HG02885 (cell line): ENCODE data around the gene CACNA2D3.

Experiments
- ATAC-seq: cut with Tn5 transposase; IDR thresholded peaks from one replicate; pipeline ENCODE4 v1.9.1; 2021; ENCODE audit warnings: mild to moderate bottlenecking; ENCODE audit not compliant: unreplicated experiment, poor library complexity

The CACNA2D3 gene

GRCh38 chr3:54211097-54211496 is 88.7 kb downstream of the CACNA2D3 start:
- ATAC-seq = no peak

- no peak for ATAC-seq
Measured at GRCh38 chr3:54212723-54213122, 90.4 kb downstream of the CACNA2D3 start.

GRCh38 chr3:54213907-54214306 is 91.6 kb downstream of the CACNA2D3 start:
- no peak for ATAC-seq

- no peak for ATAC-seq
Measured at GRCh38 chr3:54214845-54215244, 92.5 kb downstream of the CACNA2D3 start.

- no peak for ATAC-seq
Measured at GRCh38 chr3:54215521-54215920, 93.2 kb downstream of the CACNA2D3 start.

GRCh38 chr3:54217828-54218227 is 95.5 kb downstream of the CACNA2D3 start:
- ATAC-seq = no peak

GRCh38 chr3:54222316-54222715 is 100.0 kb downstream of the CACNA2D3 start:
- ATAC-seq = no peak

- no peak for ATAC-seq
Measured at GRCh38 chr3:54223063-54223462, 100.7 kb downstream of the CACNA2D3 start.

GRCh38 chr3:54225841-54226528 is 103.6 kb downstream of the CACNA2D3 start:
- ATAC-seq = no peak

- ATAC-seq = no peak
Measured at GRCh38 chr3:54228806-54229205, 106.5 kb downstream of the CACNA2D3 start.

GRCh38 chr3:54232618-54233017 is 110.3 kb downstream of the CACNA2D3 start:
- ATAC-seq = no peak

GRCh38 chr3:54235998-54236397 is 113.6 kb downstream of the CACNA2D3 start:
- no peak for ATAC-seq

GRCh38 chr3:54237109-54237508 is 114.8 kb downstream of the CACNA2D3 start:
- ATAC-seq = no peak

GRCh38 chr3:54237788-54238502 is 115.6 kb downstream of the CACNA2D3 start:
- ATAC-seq = no peak

- no peak for ATAC-seq
Measured at GRCh38 chr3:54240309-54240708, 118.0 kb downstream of the CACNA2D3 start.

GRCh38 chr3:54243056-54243931 is 120.9 kb downstream of the CACNA2D3 start:
- no peak for ATAC-seq

GRCh38 chr3:54243960-54244682 is 121.8 kb downstream of the CACNA2D3 start:
- ATAC-seq = no peak

GRCh38 chr3:54251705-54252104 is 129.4 kb downstream of the CACNA2D3 start:
- ATAC-seq = no peak

- ATAC-seq = no peak
Measured at GRCh38 chr3:54257125-54257720, 134.9 kb downstream of the CACNA2D3 start.

- ATAC-seq = no peak
Measured at GRCh38 chr3:54259636-54260035, 137.3 kb downstream of the CACNA2D3 start.
